ENCODE measurements around the gene CCNI. TPM values are rescaled to one million over a fixed set of nuclear protein-coding genes. Genes with fewer than 3 reads are reported as not detected.
A peak's percentile ranks its signal among the peaks of the same experiment; 100 is the strongest.

Gene CCNI
- polyA plus RNA-seq, 1 of the 3 experiments (the other 2 are of a cell fraction), result 56.8 TPM

DNA sequence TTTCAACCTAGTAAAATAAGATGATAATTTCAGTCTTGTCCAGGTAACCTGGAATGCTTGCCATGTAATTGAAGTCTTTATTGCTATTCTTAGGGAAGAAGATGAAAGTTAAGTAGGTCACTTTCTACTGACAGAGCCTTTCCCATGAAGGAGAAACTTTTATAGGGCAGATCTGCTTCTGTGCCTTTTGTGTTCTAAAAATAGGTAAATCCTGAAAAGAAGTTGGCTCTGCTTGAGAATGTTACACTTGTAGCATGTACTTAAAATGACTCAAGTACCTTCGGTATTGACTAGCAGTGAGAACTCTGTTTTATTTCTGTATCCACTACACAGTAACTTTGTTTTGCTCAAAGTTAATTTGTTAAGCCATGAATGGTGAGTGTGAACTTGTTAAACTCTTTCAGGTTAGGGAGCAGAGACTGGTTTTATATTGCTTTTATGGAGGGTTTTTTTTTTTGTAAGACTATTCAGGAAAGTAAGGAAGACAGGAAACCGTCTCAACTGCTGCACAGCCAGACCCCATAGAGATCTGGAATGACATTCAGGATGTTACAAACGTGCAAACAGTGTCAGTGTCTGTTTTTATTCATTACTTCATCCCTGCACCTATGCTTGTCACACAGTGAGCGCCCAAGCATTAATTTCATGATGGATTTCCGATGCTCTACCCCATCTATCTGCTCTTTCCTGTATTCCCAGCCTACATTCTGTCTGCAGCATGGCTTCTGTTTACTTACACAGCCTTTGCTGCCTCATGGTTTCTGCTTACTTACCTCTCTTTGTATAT, 73.3 kb downstream of the CCNI start:
- Histone ChIP-seq H3K9me2 (no peaks in the 10 kb centered on the region), H3K4me3 (ENCODE audit: low read depth in 2 of 2, low read length in 1 of 2) (no peak overlapping the region; a peak in 1 of 4 replicates), H3K36me3 (replicated peaks in 1 of 2; ENCODE audit: control insufficient read depth in 1 of 2, insufficient read depth in 2 of 2, low read length in 1 of 2) (peaks cover 66 to 68% of the 10 kb centered on the region in 2 experiments), H4K20me1 (ENCODE audit: insufficient read depth) (no peaks in the 10 kb centered on the region; the same call in 1 of the 2 replicates), H3K9ac (peak overlapping the region; percentile 55), H2AFZ (ENCODE audit: low read depth) (no peak overlapping the region), H3F3A (replicated peaks; ENCODE audit: insufficient read depth) (peaks cover 47% of the 10 kb centered on the region), H3K79me2 (ENCODE audit: insufficient read depth) (peaks cover 40% of the 10 kb centered on the region; the same call in 1 of the 2 replicates), H3K27ac (ENCODE audit: low read depth in 2 of 2, low read length in 1 of 2) (peak overlapping the region; percentile 58 to 92; a peak in 3 of 4 replicates), H3K4me1 (ENCODE audit: control insufficient read depth in 1 of 2, insufficient read depth in 2 of 2, low read depth in 1 of 2, low read length in 1 of 2) (peaks cover 11 to 52% of the 10 kb centered on the region in 2 experiments), H3K27me3 (ENCODE audit: insufficient read depth) (no peaks in the 10 kb centered on the region), H3K9me3 (no peaks in the 10 kb centered on the region), H3K4me2 (peak overlapping the region; percentile 67)
- no peak for DNase-seq
- TF ChIP-seq TCF12 (IDR thresholded peaks at IDR 0.05) (peak; percentile 2; the same call in 1 of the 2 replicates), RFX5 (IDR thresholded peaks at IDR 0.05; ENCODE audit: low read length) (no peak), TEAD4 (IDR thresholded peaks at IDR 0.05; ENCODE audit: borderline replicate concordance, insufficient read depth) (no peak), MEF2A (IDR thresholded peaks at IDR 0.05; ENCODE audit: borderline replicate concordance, low read depth) (0 out of 2 replicates have a peak, but pooled peaks have one; percentile 17), GATA2 (CRISPR knock-in tag; IDR thresholded peaks at IDR 0.05) (no peak), FOSL2 (IDR thresholded peaks at IDR 0.05; ENCODE audit: borderline replicate concordance, low read depth) (no peak)
- POLR2A ChIA-PET, result no interaction called here
- WGBS (ENCODE audit: low lambda C conversion rate), result 53% methylated on average over 5 of the region's 5 CpGs
- CTCF ChIA-PET, result interaction anchor here (0.9 to 1.0 kb wide), 2 partner anchors 491 to 498 kb away, joined by 3 read pairs; no protein-coding TSS in a partner anchor

DNA sequence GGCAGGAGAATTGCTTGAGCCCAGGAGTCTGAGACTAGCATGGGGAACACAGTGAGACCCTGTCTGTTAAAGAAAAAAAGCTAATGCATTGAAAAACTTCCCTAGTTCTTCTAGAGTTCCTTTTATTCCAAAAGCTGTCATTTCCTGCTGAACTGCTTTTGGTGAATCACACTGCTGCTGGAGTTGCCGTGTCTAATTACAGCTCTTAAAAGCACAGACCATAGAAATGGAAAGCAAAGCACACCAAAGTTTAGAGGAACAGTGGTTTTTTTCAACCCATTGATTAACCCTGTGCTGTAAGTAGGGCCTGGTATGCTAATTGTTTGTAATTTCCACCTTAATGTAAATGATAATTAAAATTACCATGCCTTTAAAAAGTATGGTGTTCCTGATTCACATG, 73.9 kb downstream of the CCNI start:
- no peak for DNase-seq
- H3K36me3 ChIP-seq (replicated peaks in 1 of 2; ENCODE audit: control insufficient read depth in 1 of 2, insufficient read depth in 2 of 2, low read length in 1 of 2), result peaks cover 66 to 74% of the 10 kb centered on the region in 2 experiments
- H3K9me2 ChIP-seq, result no peaks in the 10 kb centered on the region
- no peak overlapping the region for H2AFZ ChIP-seq (ENCODE audit: low read depth)
- peak overlapping the region; percentile 58 to 92; a peak in 3 of 4 replicates for H3K27ac ChIP-seq (ENCODE audit: low read depth in 2 of 2, low read length in 1 of 2)
- ChIA-PET CTCF (interaction anchor here (0.9 kb wide), 1 partner anchor 497 kb away, joined by 3 read pairs; no protein-coding TSS in a partner anchor), POLR2A (no interaction called here)
- H3K27me3 ChIP-seq (ENCODE audit: insufficient read depth), result no peaks in the 10 kb centered on the region
- peak overlapping the region; percentile 55 for H3K9ac ChIP-seq
- no peak overlapping the region; a peak in 1 of 4 replicates for H3K4me3 ChIP-seq (ENCODE audit: low read depth in 2 of 2, low read length in 1 of 2)
- peaks cover 6 to 46% of the 10 kb centered on the region in 2 experiments for H3K4me1 ChIP-seq (ENCODE audit: control insufficient read depth in 1 of 2, insufficient read depth in 2 of 2, low read depth in 1 of 2, low read length in 1 of 2)
- 21% methylated on average over 1 of the region's 1 CpG for WGBS (ENCODE audit: low lambda C conversion rate)
- no peaks in the 10 kb centered on the region for H3K9me3 ChIP-seq
- H3K4me2 ChIP-seq, result peak overlapping the region; percentile 67
- no peaks in the 10 kb centered on the region; the same call in 1 of the 2 replicates for H4K20me1 ChIP-seq (ENCODE audit: insufficient read depth)
- H3K79me2 ChIP-seq (ENCODE audit: insufficient read depth), result peaks cover 44% of the 10 kb centered on the region; the same call in 1 of the 2 replicates
- TF ChIP-seq TCF12 (IDR thresholded peaks at IDR 0.05), result peak; percentile 30
- peak; percentile 72 for TF ChIP-seq FOSL2 (IDR thresholded peaks at IDR 0.05; ENCODE audit: borderline replicate concordance, low read depth)
- TF ChIP-seq FOXM1 (IDR thresholded peaks at IDR 0.05; ENCODE audit: low read depth), result no peak
- TF ChIP-seq, protein P1, sequence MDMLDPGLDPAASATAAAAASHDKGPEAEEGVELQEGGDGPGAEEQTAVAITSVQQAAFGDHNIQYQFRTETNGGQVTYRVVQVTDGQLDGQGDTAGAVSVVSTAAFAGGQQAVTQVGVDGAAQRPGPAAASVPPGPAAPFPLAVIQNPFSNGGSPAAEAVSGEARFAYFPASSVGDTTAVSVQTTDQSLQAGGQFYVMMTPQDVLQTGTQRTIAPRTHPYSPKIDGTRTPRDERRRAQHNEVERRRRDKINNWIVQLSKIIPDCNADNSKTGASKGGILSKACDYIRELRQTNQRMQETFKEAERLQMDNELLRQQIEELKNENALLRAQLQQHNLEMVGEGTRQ (IDR thresholded peaks at IDR 0.05; ENCODE audit: borderline replicate concordance, low read depth, low read length), result no peak
- TF ChIP-seq JUND (IDR thresholded peaks at IDR 0.05), result peak; percentile 22; the same call in 1 of the 2 replicates
- TF ChIP-seq, protein P2, sequence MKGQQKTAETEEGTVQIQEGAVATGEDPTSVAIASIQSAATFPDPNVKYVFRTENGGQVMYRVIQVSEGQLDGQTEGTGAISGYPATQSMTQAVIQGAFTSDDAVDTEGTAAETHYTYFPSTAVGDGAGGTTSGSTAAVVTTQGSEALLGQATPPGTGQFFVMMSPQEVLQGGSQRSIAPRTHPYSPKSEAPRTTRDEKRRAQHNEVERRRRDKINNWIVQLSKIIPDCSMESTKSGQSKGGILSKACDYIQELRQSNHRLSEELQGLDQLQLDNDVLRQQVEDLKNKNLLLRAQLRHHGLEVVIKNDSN (IDR thresholded peaks at IDR 0.05; ENCODE audit: borderline replicate concordance, low read depth), result no peak
- TF ChIP-seq, protein P3, sequence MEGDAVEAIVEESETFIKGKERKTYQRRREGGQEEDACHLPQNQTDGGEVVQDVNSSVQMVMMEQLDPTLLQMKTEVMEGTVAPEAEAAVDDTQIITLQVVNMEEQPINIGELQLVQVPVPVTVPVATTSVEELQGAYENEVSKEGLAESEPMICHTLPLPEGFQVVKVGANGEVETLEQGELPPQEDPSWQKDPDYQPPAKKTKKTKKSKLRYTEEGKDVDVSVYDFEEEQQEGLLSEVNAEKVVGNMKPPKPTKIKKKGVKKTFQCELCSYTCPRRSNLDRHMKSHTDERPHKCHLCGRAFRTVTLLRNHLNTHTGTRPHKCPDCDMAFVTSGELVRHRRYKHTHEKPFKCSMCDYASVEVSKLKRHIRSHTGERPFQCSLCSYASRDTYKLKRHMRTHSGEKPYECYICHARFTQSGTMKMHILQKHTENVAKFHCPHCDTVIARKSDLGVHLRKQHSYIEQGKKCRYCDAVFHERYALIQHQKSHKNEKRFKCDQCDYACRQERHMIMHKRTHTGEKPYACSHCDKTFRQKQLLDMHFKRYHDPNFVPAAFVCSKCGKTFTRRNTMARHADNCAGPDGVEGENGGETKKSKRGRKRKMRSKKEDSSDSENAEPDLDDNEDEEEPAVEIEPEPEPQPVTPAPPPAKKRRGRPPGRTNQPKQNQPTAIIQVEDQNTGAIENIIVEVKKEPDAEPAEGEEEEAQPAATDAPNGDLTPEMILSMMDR (IDR thresholded peaks at IDR 0.05), result no peak
- TF ChIP-seq, protein P4, sequence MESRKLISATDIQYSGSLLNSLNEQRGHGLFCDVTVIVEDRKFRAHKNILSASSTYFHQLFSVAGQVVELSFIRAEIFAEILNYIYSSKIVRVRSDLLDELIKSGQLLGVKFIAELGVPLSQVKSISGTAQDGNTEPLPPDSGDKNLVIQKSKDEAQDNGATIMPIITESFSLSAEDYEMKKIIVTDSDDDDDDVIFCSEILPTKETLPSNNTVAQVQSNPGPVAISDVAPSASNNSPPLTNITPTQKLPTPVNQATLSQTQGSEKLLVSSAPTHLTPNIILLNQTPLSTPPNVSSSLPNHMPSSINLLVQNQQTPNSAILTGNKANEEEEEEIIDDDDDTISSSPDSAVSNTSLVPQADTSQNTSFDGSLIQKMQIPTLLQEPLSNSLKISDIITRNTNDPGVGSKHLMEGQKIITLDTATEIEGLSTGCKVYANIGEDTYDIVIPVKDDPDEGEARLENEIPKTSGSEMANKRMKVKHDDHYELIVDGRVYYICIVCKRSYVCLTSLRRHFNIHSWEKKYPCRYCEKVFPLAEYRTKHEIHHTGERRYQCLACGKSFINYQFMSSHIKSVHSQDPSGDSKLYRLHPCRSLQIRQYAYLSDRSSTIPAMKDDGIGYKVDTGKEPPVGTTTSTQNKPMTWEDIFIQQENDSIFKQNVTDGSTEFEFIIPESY (IDR thresholded peaks at IDR 0.05; ENCODE audit: borderline replicate concordance, low read depth), result no peak
- TF ChIP-seq FOXJ3 (CRISPR knock-in tag; IDR thresholded peaks at IDR 0.05), result no peak
- TF ChIP-seq, protein P5, sequence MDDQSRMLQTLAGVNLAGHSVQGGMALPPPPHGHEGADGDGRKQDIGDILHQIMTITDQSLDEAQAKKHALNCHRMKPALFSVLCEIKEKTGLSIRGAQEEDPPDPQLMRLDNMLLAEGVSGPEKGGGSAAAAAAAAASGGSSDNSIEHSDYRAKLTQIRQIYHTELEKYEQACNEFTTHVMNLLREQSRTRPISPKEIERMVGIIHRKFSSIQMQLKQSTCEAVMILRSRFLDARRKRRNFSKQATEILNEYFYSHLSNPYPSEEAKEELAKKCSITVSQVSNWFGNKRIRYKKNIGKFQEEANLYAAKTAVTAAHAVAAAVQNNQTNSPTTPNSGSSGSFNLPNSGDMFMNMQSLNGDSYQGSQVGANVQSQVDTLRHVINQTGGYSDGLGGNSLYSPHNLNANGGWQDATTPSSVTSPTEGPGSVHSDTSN (IDR thresholded peaks at IDR 0.05), result 0 out of 2 replicates have a peak, but pooled peaks have one; percentile 17
- TF ChIP-seq POLR2AphosphoS5 (IDR thresholded peaks at IDR 0.05; ENCODE audit: low read depth, low read length), result 0 out of 2 replicates have a peak, but pooled peaks have one; percentile 13
- peaks cover 42% of the 10 kb centered on the region for H3F3A ChIP-seq (replicated peaks; ENCODE audit: insufficient read depth)

Data from SK-N-SH (cell line).